K562 (cell line): ENCODE data around the gene PLAC1. TPM values are rescaled to one million over a fixed set of nuclear protein-coding genes. Genes with fewer than 3 reads are reported as not detected.

ENCODE experiments used
- POLR2A ChIP-seq: fragments of 450-650 bp; conservative IDR thresholded peaks from 2 replicates; pipeline ENCODE4 v1.6.1; 2016
- PREB ChIP-seq: sonication (generic); formaldehyde crosslinking; IDR thresholded peaks from 2 replicates; pipeline ENCODE4 v1.8.1; 2023; ENCODE audit warnings: mild to moderate bottlenecking, missing genetic modification reagents
- VEZF1 ChIP-seq: fragments of 200-800 bp; sonication (Bioruptor generic); IDR thresholded peaks from 2 replicates; pipeline ENCODE4 v1.6.1; 2017; ENCODE audit warnings: missing genetic modification characterization, missing compliant biosample characterization
- ZNF3 ChIP-seq: fragments of 250-450 bp; sonication (Bioruptor Pico); IDR thresholded peaks from 2 replicates; pipeline ENCODE4 v1.5.0; 2021; ENCODE audit warnings: mild to moderate bottlenecking, moderate library complexity
- ZNF609 ChIP-seq: sonication (generic); formaldehyde crosslinking; IDR thresholded peaks from 2 replicates; pipeline ENCODE4 v1.8.1; 2023; ENCODE audit warnings: missing genetic modification reagents, mild to moderate bottlenecking, borderline replicate concordance
- polyA plus RNA-seq, 8 experiments: library from polyadenylated mRNA; depleted of rRNA in 4 of 8; stranded (reverse) in 5 of 8; unstranded in 3 of 8; fragments of >200 nt; fragmentation: Nextera tagmentation in 2 of 8; fragmentation: Illumina TruSeq in 1 of 8; extraction: Ambion mirVana in 2 of 8; extraction: Trizol in 1 of 8; gene quantifications; 2 replicates each; pipeline versions ENCODE4 v1.2.1 to v1.2.3, GENCODE V29; 2011 to 2014; ENCODE audit warnings: inconsistent platforms in 1 of 8, missing spikeins in 1 of 8
- total RNA-seq, 7 experiments: library from RNA; depleted of rRNA in 6 of 7; stranded (reverse); fragments of >200 nt in 6 of 7; fragmentation: Illumina TruSeq in 2 of 7; extraction: Trizol in 2 of 7; gene quantifications; 2 replicates each; pipeline versions ENCODE4 v1.2.1 to v1.2.3, GENCODE V29; 2011 to 2021; ENCODE audit warnings: low replicate concordance in 1 of 7

PLAC1 gene
- total and polyA plus RNA-seq, 9 of the 15 experiments (the other 6 are each of a cell fraction or from before 2014, with no cell fraction given): 0.82 to 9.1 (median 1.7) TPM

GRCh38 chrX:134524181-134524580, 134.1 kb downstream of the PLAC1 start (continued):
- no peak for TF ChIP-seq VEZF1 (CRISPR knock-in tag)
- TF ChIP-seq PREB (CRISPR knock-in tag): no peak
- TF ChIP-seq ZNF3 (CRISPR knock-in tag): no peak
- TF ChIP-seq POLR2A: no peak
- TF ChIP-seq ZNF609: no peak
